Stomach (tissue), 9 donors: ENCODE measurements around the gene SLC23A1. TPM values are rescaled to one million over a fixed set of nuclear protein-coding genes. Genes with fewer than 3 reads are reported as not detected.
"Not testable (repeated sequence)": the region's sequence is repeated elsewhere in the genome, so short reads cannot be mapped to it uniquely, and the experiment has no call there.

ENCODE experiments used
- DNase-seq, 2 donors: peaks; one replicate each; pipeline versions ENCODE4 v3.0.0 to v3.0.0-alpha.2; 2013 to 2019
- H3K27ac ChIP-seq, 5 donors: fragments of 200-600 bp in 4 of 5; sonication (generic) in 4 of 5; one replicate each; pipeline ENCODE4 v1.5.1; 2013 to 2019; ENCODE audit warnings: mild to moderate bottlenecking in 1 of 5, moderate library complexity in 1 of 5
- H3K27me3 ChIP-seq, 3 donors: fragments of 200-600 bp; sonication (generic); one replicate each; pipeline ENCODE4 v1.5.1; 2017 to 2019; ENCODE audit warnings: mixed run types in 1 of 3
- H3K36me3 ChIP-seq, 4 donors: fragments of 200-600 bp; sonication (generic); 1 replicate in 3 of 4; 2 replicates in 1 of 4; pipeline ENCODE4 v1.5.1; 2016 to 2019
- H3K4me1 ChIP-seq, 4 donors: fragments of 200-600 bp; sonication (generic); one replicate each; pipeline ENCODE4 v1.5.1; 2016 to 2019
- H3K4me3 ChIP-seq, 4 donors: fragments of 200-600 bp; sonication (generic) in 3 of 4; one replicate each; pipeline ENCODE4 v1.5.1; 2016 to 2019; ENCODE audit warnings: mild to moderate bottlenecking in 1 of 4
- H3K9me3 ChIP-seq, 4 donors: fragments of 200-600 bp; sonication (generic); one replicate each; pipeline ENCODE4 v1.5.1; 2016 to 2019
- CTCF ChIP-seq, 7 experiments: fragments of 450-650 bp in 4 of 7; fragments of 200-600 bp in 3 of 7; sonication (generic) in 3 of 7; IDR thresholded peaks; one replicate each; pipeline ENCODE4 v1.5.1; 2016 to 2019; ENCODE audit warnings: antibody characterized with exemption in 7 of 7, control low read depth in 2 of 7, mild to moderate bottlenecking in 1 of 7
- EP300 ChIP-seq: sonication (generic); formaldehyde crosslinking; IDR thresholded peaks from one replicate; pipeline ENCODE4 v1.6.1; 2017; ENCODE audit warnings: antibody characterized with exemption
- POLR2A ChIP-seq, 4 donors: fragments of 450-650 bp; IDR thresholded peaks; one replicate each; pipeline ENCODE4 v1.6.1; 2016; ENCODE audit warnings: antibody characterized with exemption in 4 of 4, control low read depth in 2 of 4, mild to moderate bottlenecking in 1 of 4, moderate library complexity in 1 of 4
- POLR2AphosphoS5 ChIP-seq, 3 donors: sonication (generic); formaldehyde crosslinking; IDR thresholded peaks; one replicate each; pipeline ENCODE4 v1.6.1; 2016; ENCODE audit warnings: antibody characterized with exemption in 3 of 3
- WGBS, 5 donors: extraction: QIAGEN DNeasy Blood & Tissue Kit in 3 of 5; methylation state at CpG; one replicate each; pipeline versions ENCODE4 v1.1.5 to v1.1.7; 2013 to 2018; 5-methylcytosine and 5-hydroxymethylcytosine counted together
- intact Hi-C: fragments of 100-400 bp; cut with DNase I; formaldehyde crosslinking; loops from one replicate; pipeline ENCODE4 v1.15.1; 2023; ENCODE audit warnings: low total_unique reads
- polyA plus RNA-seq, 3 donors: library from polyadenylated mRNA; stranded (reverse); fragments of 200-250 nt; gene quantifications; one replicate each; pipeline ENCODE4 v1.2.3, GENCODE V29; 2013
- total RNA-seq, 5 donors: library from RNA; depleted of rRNA; stranded (reverse); fragments of >200 nt; gene quantifications; one replicate each; pipeline versions ENCODE4 v1.1.0 to v1.2.3, GENCODE V29; 2014 to 2016
- donor health status: healthy with polysubstance abuse.
- donor health status: Bipolar disorder and iron deficiency.
- donor health status: healthy.

Gene SLC23A1
- total and polyA plus RNA-seq, 8 donors: 0.37 TPM; not detected in 7

DNA sequence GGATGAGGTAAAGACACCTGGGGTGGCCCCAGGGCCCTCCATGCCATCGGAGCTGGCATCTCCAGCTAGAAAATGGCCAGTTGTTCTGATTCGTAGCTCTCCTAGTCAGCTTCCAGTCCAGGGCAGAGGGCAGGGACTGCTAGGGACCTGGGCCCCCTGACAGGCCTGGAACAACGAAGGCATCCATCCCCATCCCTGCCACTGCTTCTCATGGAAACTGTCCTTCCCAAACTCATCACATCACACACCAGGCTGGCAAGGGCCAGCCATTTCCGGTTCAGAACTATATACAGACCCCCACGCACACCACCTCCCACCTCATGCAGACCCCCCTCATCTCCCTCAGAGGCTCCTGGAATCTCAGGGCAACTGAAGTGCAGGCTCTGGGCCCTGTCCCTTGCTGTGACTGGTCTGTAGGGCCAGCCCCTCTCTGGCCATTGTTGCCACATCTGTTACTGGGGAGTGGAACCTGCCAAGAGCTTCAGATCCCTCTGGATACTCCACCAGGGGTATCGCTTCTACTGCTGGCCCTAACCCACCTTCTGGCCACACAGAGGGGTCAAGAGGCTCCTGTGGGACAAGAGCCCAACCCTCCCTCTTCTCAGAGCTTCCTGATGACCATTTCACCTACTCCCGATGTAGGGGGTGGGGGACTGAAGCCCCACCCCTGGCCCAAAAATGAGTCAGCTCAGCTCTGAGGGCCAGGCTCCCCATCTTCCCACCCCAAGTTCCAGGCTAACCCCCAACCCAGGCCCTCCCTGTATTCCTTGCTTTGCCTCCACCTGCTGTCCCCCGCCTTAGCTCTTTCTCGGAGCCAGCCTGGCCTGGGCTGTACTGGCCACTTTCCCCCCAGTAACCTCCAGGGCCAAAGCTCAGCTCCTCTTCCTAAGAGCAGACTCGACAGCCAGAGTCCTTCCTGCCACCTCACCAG lies 7.8 kb upstream of the SLC23A1 start:
- Histone ChIP-seq H3K4me3 (peak overlapping the region in 1 of 4 donors; percentile 62), H3K27ac (peak overlapping the region; percentile 49 to 78 (median 71)), H3K9me3 (no peaks in the 10 kb centered on the region), H3K36me3 (no peaks in the 10 kb centered on the region), H3K4me1 (peaks cover 29 to 73% (median 64%) of the 10 kb centered on the region in 4 donors), H3K27me3 (peaks cover 0 to 42% (median 0%) of the 10 kb centered on the region in 3 donors)
- intact Hi-C loops: no loop called here
- no peak for TF ChIP-seq EP300
- no peak for TF ChIP-seq POLR2AphosphoS5 (IDR thresholded peaks at IDR 0.05)
- no peak for TF ChIP-seq POLR2A (IDR thresholded peaks at IDR 0.05)
- no peak for TF ChIP-seq CTCF (IDR thresholded peaks at IDR 0.05)
- no peak for DNase-seq
- 68 to 79% (median 77%) methylated on average over 8 to 10 of the region's 10 CpGs for WGBS, 5 donors

GRCh38 chr5:139389701-139390638 lies 6.9 kb upstream of the SLC23A1 start, which contains the start of gene MZB1:
Gene MZB1 (minus strand): TSS chr5:139389913. CDS start chr5:139389856, 57 bp downstream.
- H3K9me3 ChIP-seq: no peaks in the 10 kb centered on the region
- TF ChIP-seq CTCF (IDR thresholded peaks at IDR 0.05) (no peak), POLR2AphosphoS5 (IDR thresholded peaks at IDR 0.05) (peak in 1 of 3 donors; percentile 26)
- WGBS, 5 donors: 73 to 80% (median 77%) methylated on average over 8 to 11 of the region's 11 CpGs
- intact Hi-C loops: no loop called here
- DNase-seq: peak in 1 of 2 donors; percentile 60
- H3K4me3 ChIP-seq: peak within 1 kb of the TSS; percentile 11 to 49 (median 27)
- H3K27me3 ChIP-seq: peaks cover 0 to 34% (median 0%) of the 10 kb centered on the region in 3 donors
- H3K27ac ChIP-seq: peak within 1 kb of the TSS; percentile 44 to 78 (median 68)
- no peaks in the 10 kb centered on the region for H3K36me3 ChIP-seq
- H3K4me1 ChIP-seq: peaks cover 32 to 75% (median 67%) of the 10 kb centered on the region in 4 donors

DNA sequence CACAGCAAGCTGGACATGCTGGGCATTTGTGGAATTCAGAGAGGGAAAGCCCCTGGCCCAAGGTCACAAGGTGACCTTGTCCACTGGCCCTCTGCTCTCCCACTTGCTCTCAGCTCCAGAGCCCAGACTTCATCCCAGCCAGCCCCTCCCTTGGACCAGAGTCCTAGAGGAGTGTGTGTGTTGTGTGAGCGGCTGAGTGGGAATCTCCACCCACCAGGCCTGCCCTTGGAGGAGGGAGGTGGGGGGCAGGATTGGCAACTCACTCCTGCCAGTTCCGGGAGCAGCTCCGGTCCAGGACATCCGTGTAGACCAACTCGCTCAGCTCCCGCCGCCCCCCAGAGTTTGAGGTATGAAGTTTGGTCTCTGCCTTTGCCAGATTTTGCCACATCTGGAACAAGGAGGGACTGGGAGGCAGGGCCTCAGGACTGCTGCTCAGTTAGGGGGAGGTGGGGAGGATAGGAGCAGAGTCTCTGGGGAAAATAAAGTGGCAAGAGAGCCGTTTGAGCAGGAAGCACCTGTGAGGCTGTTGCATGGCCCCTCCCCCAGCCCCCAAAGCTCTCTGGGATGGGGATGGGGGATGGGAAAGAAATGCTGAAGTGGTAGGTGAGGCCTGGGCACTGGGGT lies 5.2 kb upstream of the SLC23A1 start:
- TF ChIP-seq POLR2A (IDR thresholded peaks at IDR 0.05): no peak
- TF ChIP-seq POLR2AphosphoS5 (IDR thresholded peaks at IDR 0.05): peak in 1 of 3 donors; percentile 45
- no peaks in the 10 kb centered on the region for H3K36me3 ChIP-seq
- peaks cover 46 to 73% (median 67%) of the 10 kb centered on the region in 4 donors for H3K4me1 ChIP-seq
- peak; percentile 72 to 88 for DNase-seq
- H3K27me3 ChIP-seq: peaks cover 0 to 18% (median 0%) of the 10 kb centered on the region in 3 donors
- intact Hi-C loops: no loop called here
- H3K27ac ChIP-seq: peak overlapping the region; percentile 13 to 77 (median 66)
- H3K9me3 ChIP-seq: no peaks in the 10 kb centered on the region
- H3K4me3 ChIP-seq: peak overlapping the region; percentile 11 to 49 (median 27)
- 14 to 26% (median 17%) methylated on average over 5 to 8 of the region's 8 CpGs for WGBS, 5 donors

DNA sequence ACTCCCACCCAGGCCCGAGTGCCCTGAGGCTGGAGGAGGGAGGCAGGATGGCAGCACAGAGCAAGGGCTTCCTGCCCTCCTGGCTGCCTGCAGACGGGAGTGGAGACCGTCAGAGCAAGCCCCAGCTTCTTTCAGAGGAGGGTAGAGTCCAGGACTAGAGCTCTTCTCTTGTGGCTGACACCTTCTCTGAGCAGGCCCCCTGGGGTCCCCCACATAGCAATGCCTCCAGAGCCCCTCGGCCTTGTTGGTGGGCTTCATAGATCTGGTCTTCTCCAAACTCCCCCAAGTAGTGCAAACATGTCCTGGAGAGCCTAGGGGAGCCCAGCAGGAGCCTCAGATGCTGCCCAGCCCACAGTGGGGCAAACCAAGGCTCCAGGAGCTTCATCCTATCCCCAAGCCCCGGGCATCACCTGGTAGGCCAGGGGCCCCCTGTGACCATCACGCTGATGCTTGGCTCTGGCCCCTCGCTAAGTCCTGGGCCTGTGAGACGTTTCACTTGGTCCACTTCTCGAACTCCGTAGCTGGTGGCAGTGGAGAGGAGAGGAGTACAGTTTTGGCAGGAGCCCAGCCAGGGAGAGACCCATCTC lies 4.6 kb upstream of the SLC23A1 start:
- Histone ChIP-seq H3K4me1 (peaks cover 51 to 72% (median 64%) of the 10 kb centered on the region in 4 donors), H3K27me3 (peaks cover 0 to 12% (median 0%) of the 10 kb centered on the region in 3 donors), H3K27ac (peak overlapping the region in 3 of 5 donors; percentile 41 to 77 (median 66)), H3K36me3 (no peaks in the 10 kb centered on the region), H3K9me3 (no peaks in the 10 kb centered on the region), H3K4me3 (peak overlapping the region in 1 of 4 donors; percentile 49)
- 46 to 81% (median 61%) methylated on average over 8 to 10 of the region's 10 CpGs for WGBS, 5 donors
- intact Hi-C loops: no loop called here
- no peak for DNase-seq
- TF ChIP-seq CTCF (IDR thresholded peaks at IDR 0.05): no peak
- TF ChIP-seq POLR2AphosphoS5 (IDR thresholded peaks at IDR 0.05): no peak
- TF ChIP-seq EP300: no peak
- no peak for TF ChIP-seq POLR2A (IDR thresholded peaks at IDR 0.05)

- H3K9me3 ChIP-seq, H3K27me3 ChIP-seq, H3K4me3 ChIP-seq, DNase-seq, H3K36me3 ChIP-seq, H3K27ac ChIP-seq, intact Hi-C loops: not testable (repeated sequence)
- H3K4me1 ChIP-seq: peaks cover 43 to 68% (median 59%) of the 10 kb centered on the region in 4 donors
- 91 to 96% (median 94%) methylated on average over 9 to 10 of the region's 10 CpGs for WGBS, 5 donors
These were observed 3.9 kb upstream of the SLC23A1 start for GRCh38 chr5:139386956-139387355.
